NCI-H526 treated with DMSO at 0.1 percent for 48 hours (cell line): ENCODE data around the gene NUAK1.

Experiments used
- DNase-seq: peaks from one replicate; lab custom pipeline; 2025; lab: John Stamatoyannopoulos, UW

NUAK1 gene

GRCh38 chr12:106062693-106063092, 76.1 kb downstream of the NUAK1 start:
- no peak for DNase-seq

DNA sequence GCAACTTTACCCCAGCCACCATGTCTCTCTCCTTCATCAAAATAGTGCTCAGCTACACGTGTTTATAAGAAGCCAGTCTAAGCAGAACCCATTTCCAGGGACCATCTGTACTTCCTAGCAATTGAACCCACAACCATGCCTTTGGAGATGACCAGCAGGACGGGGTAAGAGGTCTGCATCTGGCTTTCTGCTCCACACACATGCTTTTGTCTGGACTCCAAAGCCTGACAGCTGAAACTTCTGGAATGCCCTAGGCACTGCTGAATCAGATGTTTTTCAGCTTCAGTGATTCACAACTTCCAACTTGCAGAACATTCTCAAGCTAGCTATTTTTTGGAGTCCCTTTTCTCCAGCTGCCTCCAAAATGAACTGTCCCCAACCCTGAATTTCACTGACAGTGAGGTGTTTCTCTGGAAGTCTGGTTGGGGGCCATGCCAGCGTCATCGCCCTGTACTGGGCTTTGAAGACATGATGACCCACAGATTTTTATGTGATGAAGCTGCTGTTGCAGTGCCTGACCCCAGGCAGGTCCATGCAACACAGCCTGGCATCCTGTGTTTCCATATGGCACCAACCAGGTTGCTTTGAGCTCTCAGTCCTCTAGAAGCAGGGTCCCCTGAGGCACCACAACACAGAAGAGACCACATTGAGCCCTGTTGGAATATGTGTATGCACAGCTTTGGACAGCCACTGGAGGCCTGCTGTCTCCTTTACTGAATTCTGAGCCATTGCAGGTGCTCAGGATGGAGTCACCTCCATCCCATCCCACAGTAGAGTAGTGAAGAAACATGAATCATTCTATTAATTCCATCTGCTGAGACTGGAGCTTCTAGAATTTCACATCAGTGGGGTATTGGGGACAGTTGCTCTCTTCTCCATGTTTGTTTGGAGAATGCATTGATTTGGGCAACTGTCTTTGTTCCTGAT, 80.2 kb downstream of the NUAK1 start:
- DNase-seq: no peak

DNA sequence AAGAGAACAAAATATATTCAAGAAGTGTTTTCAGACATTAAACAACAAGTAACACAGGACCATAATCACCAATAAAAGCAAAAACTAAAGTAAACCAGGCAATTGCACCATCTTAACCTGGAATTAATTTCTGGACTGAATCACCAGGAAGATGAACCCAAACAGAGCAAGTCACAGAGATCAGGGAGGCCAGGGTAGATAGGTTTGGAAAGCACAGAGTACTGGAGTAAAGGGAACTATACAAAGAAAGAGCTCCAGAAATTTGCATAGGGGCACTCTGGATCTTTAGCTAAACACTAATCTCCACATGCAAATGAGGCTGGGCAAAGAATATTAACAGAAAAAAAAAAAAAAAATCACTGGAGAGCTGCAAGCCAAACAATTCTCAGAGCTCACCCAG, 84.7 kb downstream of the NUAK1 start:
- peak; percentile 86 for DNase-seq

DNA sequence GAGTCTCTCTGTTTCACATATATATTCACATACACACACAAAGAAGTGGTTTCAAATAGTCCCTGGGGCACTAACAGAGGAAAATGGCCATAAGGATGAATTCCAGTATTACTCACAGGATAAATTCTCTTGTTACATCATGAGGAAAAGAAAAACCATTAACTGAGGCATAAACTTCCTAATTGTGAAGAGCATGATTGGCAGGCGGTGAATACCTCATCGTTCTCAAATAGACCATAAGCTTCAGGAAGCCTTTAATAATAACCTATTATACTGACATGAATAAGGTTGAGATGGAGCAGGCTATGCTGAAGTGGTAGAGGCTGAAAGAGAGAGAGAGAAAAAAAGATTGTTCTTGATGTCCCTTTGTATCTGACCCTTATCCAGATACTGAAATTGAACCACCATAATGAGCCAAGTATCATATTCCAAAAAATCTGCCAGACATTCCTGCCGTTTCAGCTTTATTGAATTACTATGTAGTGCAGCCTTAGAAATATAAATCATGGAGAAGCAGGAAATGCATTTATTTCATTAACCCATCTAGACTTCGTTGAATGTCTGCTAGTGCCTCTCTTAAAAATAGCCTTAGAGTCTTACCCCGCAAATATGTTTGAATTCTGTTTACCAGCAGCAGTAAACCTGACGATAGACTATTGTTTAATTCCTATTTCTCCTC, 86.8 kb downstream of the NUAK1 start:
- DNase-seq: no peak

DNA sequence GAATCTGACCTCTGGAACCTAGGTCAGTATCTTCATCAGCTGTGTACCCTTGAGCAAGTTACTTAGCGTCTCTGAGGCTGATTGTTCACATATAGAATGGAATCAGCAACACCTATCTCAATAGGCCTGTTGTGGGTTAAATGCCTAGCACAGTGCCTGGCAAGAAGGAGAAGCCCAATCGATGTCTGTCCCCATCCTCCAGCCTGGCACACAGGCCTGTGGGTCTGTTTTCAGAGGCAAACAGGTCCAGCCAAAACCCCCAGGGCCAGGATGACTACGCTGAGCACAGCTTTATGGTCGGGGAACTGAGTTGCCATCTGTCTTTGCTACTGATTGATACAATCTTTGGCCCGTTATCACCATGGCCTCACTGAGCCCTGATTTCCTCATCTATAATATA, 89.2 kb downstream of the NUAK1 start:
- no peak for DNase-seq

GRCh38 chr12:106049105-106049504, 89.6 kb downstream of the NUAK1 start:
- no peak for DNase-seq

DNA sequence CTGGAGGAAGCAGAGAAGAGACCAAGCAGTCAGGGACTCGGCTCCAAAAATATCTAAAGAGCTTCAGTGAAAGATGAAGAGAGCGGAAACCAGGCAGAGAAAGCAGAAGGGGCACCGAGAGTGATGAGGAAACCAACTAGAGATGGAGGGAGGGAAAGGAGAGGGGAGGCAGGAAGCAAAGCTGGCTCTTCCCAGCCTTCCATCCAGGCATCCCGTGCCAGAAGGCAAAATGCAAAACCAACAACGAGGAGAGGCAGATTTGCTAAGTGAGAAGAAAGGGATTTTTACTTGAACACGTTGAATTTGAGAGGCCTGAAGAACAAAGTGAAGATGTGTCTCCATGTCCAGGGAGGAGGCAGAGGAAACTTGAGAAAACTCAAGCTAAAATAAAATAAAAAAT, 90.1 kb downstream of the NUAK1 start:
- DNase-seq: no peak

- DNase-seq: no peak
Observed at GRCh38 chr12:106048016-106048415, 90.7 kb downstream of the NUAK1 start.

DNA sequence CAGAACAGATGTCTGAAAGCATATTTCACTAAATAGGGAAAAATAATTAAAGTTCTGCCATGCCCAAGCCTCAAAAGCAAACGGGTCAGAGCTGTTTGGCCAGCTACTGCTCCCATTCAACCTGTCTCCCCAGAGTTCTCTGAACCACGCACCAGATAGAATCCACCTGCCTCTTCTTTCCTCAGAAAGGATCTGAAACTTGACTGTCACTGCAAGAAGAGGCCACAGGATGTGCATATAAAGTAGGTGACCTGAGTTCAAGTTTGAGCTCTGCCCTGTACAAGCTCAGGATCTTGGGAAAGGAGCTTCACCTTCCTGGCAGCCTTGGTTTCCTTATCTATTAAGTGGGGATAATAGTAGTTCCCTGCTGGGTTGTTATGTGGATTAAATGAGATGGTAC, 91.8 kb downstream of the NUAK1 start:
- DNase-seq: no peak

GRCh38 chr12:106046301-106046846, 92.4 kb downstream of the NUAK1 start:
- no peak for DNase-seq

GRCh38 chr12:106045251-106045674, 93.5 kb downstream of the NUAK1 start:
- DNase-seq: no peak

GRCh38 chr12:106044773-106045172, 94.0 kb downstream of the NUAK1 start:
- no peak for DNase-seq

DNA sequence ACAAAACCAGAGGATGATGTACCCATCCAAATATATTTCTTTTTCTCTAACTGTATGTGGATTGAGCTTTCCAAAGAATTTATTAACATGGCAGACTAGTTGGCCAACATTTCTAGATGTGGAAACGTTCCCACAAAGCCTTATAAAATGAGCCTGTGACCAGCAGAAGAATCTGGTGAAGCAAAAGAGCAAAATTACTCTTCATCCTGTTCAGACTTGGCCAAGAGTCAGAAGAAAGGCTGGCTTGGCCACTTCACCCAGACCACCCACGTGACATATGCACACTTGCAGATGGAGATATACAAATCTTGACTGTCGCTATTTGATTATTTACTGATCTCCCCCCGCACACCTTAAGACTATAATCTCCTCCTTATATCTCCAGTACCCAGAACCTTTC, 96.7 kb downstream of the NUAK1 start:
- no peak for DNase-seq

GRCh38 chr12:106040521-106040920, 98.2 kb downstream of the NUAK1 start:
- no peak for DNase-seq

DNA sequence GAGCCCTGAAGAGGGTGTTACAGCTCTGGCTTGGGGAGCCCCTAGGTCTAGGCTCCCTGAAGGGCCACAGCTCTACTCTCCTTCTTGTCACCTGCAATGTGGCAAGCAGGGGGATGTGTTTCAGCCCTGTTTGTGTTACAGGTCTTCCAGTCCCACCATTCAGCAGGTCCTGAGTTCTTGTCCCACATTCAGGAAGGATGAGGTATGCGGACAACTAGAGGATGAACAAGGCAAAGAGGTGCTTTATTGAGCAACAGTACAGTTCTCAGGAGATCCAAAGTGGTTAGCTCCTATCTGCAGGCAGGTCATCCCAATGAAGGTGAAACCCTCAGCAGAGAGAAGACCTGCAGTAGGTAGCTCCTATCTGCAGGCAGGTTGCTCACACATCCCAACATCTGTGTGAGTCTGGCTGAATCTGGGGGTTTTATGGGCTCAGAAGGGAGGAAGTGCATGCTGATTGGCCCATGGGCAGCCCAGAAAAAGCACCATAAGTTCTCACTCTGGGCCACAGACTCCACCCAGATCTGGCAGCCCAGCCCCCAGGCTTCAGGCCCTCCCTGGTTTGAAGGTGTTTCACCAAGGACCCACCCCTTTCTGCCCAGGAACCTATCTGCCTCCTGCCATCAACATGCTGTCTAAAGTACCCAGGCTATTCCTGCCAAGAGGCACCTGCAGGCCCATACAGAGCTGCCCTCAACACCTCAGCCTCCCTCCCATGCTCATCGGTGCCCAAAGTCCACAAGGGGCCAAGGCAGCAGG, 98.9 kb downstream of the NUAK1 start:
- DNase-seq: no peak

DNA sequence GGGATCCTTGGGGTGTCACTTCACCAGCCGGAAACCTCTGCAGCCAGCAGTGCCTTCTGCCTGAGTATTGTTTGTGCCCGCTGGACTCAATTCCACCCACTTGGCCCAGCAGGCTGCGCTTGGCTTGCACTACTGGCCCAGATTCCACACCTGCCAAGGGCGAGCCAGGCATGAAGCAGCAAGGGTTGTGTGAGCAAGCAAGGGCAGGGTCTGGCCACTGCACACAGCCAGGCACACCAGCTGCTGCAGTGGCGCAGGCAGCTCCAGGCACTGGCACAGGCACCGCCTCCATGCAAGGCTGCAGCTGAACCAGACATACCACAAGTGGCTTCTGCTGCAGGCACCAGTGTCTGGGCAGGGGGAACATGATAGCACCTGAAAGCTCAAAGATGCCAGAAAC, 99.5 kb downstream of the NUAK1 start:
- no peak for DNase-seq

DNA sequence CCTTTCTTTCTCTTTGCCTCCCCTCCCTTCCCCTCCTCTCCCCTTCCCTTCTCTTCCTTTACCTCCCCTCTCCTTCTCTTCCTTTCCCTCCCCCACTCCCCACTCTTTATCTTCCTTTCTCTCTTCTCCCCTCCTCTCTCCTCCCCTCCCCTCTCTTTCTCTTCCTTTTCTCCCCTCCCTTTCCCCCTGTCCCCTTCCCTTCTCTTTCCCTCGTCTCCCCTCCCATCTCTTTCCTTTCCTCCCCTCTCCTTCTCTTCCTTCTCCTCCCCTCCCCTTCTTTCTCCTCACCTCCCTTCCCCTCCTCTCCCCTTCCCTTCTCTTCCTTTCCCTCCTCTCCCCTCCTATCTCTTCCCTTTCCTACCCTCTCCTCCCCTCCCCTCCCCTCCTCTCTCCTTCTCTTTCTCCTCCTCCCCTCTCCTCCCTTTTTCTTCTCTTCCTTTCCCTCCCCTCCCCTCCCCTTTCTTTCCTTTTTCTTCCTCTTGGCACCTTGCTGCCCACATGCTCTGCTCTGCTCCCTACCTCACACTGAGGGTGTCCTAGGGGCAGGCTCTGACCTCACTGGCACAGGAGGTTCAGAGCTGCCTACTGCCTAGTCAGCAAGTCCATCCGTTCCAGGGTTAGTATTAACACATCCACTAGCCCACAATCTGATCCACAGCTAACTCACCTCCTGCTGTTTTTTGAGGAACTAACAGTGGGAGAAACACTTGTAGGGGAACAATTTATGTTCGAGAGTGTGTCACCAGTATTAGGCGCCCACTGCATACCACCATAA, 101.0 kb downstream of the NUAK1 start:
- no peak for DNase-seq

DNA sequence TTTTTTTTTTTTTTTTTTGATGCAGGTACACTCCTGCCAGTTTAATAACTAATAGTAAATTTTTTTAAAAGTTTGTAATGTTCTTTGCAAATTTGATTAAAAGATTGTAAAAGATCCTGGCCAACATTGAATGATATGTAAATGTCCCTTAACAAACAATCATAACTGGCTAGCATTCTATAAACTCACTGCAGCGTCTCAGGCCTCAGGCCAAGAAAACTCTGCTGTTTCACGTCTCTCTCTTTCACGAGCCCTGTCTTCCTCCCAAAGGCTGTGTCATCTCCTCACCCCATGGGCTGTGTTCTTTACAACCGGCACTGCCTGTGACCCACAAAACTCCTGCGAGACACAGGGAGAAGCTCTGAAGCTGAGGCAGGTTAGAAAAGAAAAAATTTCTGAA, 103.3 kb downstream of the NUAK1 start:
- DNase-seq: no peak

GRCh38 chr12:106034316-106034715, 104.4 kb downstream of the NUAK1 start:
- DNase-seq: no peak

DNA sequence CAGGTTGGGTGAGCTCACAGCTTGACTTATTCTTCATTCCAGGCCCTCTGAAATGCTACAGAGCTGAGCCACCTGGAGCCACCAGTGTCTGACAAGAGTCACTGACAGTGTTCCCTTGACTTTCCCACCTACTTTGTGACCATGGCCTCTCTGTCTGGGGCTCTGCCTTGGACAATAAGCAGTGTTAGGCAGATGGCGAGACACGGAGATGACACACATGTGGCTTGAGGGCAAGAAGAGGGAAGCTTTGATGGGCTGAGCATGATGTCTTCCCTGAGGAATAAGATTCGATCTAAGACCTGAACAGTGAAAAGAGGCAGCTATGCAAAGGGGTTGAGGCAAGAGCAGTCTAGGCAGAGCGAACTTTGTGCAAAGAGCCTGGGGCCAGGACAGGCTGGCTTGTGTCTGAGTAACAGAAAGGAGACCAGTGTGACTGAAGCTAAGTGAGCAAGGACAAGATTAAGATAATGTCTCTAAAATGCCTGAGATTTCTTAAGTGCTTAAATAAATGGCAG, 105.5 kb downstream of the NUAK1 start:
- DNase-seq: no peak

DNA sequence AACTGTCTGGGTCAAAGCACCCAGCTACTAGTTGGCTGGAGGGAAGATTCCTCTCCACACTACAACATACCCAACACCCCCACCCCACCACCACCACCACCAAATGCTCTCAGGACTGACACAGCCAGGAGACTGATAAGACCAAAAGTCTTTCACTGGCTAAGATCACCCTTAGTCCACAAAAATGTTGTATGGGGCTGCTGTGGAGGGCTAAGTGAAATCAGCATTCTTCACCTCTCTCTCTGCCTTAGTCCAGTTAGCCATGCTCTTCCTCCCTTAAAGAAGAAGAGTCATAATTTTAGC, 106.2 kb downstream of the NUAK1 start:
- no peak for DNase-seq
